ENCODE measurements around the gene GM2A.

GRCh38 chr5:151218177-151218576, 34.8 kb upstream of the GM2A start:
- TF ChIP-seq CTCF (IDR thresholded peaks at IDR 0.05) (no peak), POLR2A (IDR thresholded peaks at IDR 0.05) (no peak)

All from testis (tissue), 2 donors.